ENCODE results near the gene RHD. TPM values are rescaled to one million over a fixed set of nuclear protein-coding genes. Genes with fewer than 3 reads are reported as not detected.
"Not testable (repeated sequence)": the region's sequence is repeated elsewhere in the genome, so short reads cannot be mapped to it uniquely, and the experiment has no call there.

The RHD gene
- polyA plus RNA-seq, 1 of the 3 experiments (the other 2 are of a cell fraction), result not detected

GRCh38 chr1:25257196-25257595, 15.1 kb upstream of the RHD start:
- CTCF ChIA-PET, result interaction anchor here (0.6 to 2.1 kb wide), 5 partner anchors 9 to 232 kb away, joined by 3 to 4 read pairs (median 3); partner anchors contain the start of gene RSRP1
- Histone ChIP-seq H3K27me3 (ENCODE audit: insufficient read depth) (no peaks in the 10 kb centered on the region), H3K4me2 (no peak overlapping the region), H3F3A (replicated peaks; ENCODE audit: insufficient read depth) (peaks cover 7% of the 10 kb centered on the region), H3K27ac (ENCODE audit: low read depth in 2 of 2, low read length in 1 of 2) (no peak overlapping the region), H3K9ac (no peak overlapping the region), H3K9me2 (no peaks in the 10 kb centered on the region), H3K4me1 (ENCODE audit: control insufficient read depth in 1 of 2, insufficient read depth in 2 of 2, low read depth in 1 of 2, low read length in 1 of 2) (peaks cover 0 to 8% of the 10 kb centered on the region in 2 experiments; a peak in 1 of 4 replicates), H2AFZ (ENCODE audit: low read depth) (no peak overlapping the region), H4K20me1 (ENCODE audit: insufficient read depth) (no peaks in the 10 kb centered on the region; the same call in 1 of the 2 replicates), H3K9me3 (no peaks in the 10 kb centered on the region), H3K79me2 (ENCODE audit: insufficient read depth) (peaks cover 61% of the 10 kb centered on the region), H3K4me3 (ENCODE audit: low read depth in 2 of 2, low read length in 1 of 2) (no peak overlapping the region), H3K36me3 (replicated peaks in 1 of 2; ENCODE audit: control insufficient read depth in 1 of 2, insufficient read depth in 2 of 2, low read length in 1 of 2) (no peaks in the 10 kb centered on the region)
- WGBS (ENCODE audit: low lambda C conversion rate), result 78% methylated on average over 1 of the region's 1 CpG
- no peak for DNase-seq
- POLR2A ChIA-PET, result interaction anchor here (1.8 kb wide), 1 partner anchor 10 kb away, joined by 4 read pairs; the partner anchor contains the start of gene RSRP1
- TF ChIP-seq YY1 (IDR thresholded peaks at IDR 0.05; ENCODE audit: low read depth) (no peak), RFX5 (IDR thresholded peaks at IDR 0.05; ENCODE audit: low read length) (no peak), MXI1 (IDR thresholded peaks at IDR 0.05; ENCODE audit: low read depth, low read length) (no peak), MAX (IDR thresholded peaks at IDR 0.05; ENCODE audit: low read depth) (no peak), IRF3 (IDR thresholded peaks at IDR 0.05; ENCODE audit: low read depth, low read length) (no peak), FOXJ3 (CRISPR knock-in tag; IDR thresholded peaks at IDR 0.05) (no peak), NRF1 (IDR thresholded peaks at IDR 0.05; ENCODE audit: low read depth, low read length) (no peak), EZH2phosphoT487 (IDR thresholded peaks at IDR 0.05; ENCODE audit: borderline replicate concordance, low read depth) (no peak)

DNA sequence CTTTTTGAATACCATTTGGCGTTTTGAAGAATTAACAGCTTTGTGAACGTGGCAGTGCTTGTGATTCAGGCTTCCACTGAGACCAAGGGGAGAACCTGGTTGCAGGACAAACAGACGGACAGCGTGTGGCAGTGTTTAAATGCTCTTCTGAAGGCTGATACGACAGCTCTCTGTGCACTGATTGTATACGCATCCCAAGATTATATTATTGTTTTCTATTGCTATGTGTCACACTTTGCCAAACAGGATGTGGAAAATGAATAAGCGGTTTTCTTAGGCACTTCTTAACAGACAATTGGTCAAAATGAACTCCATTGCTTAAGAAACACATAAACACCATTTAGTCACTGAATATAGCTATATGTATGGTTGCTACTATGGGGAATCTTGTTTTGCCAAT, 12.5 kb upstream of the RHD start:
- H4K20me1 ChIP-seq (ENCODE audit: insufficient read depth); H2AFZ ChIP-seq (ENCODE audit: low read depth); H3K27me3 ChIP-seq (ENCODE audit: insufficient read depth); DNase-seq; CTCF ChIA-PET; H3K4me2 ChIP-seq; H3K9ac ChIP-seq; H3K36me3 ChIP-seq (replicated peaks in 1 of 2; ENCODE audit: control insufficient read depth in 1 of 2, insufficient read depth in 2 of 2, low read length in 1 of 2); H3K9me3 ChIP-seq; POLR2A ChIA-PET; H3K4me3 ChIP-seq (ENCODE audit: low read depth in 2 of 2, low read length in 1 of 2); H3K9me2 ChIP-seq; H3F3A ChIP-seq (replicated peaks; ENCODE audit: insufficient read depth); H3K4me1 ChIP-seq (ENCODE audit: control insufficient read depth in 1 of 2, insufficient read depth in 2 of 2, low read depth in 1 of 2, low read length in 1 of 2): not testable (repeated sequence)
- WGBS (ENCODE audit: low lambda C conversion rate), result 85% methylated on average over 7 of the region's 7 CpGs
- TF ChIP-seq, protein P1, sequence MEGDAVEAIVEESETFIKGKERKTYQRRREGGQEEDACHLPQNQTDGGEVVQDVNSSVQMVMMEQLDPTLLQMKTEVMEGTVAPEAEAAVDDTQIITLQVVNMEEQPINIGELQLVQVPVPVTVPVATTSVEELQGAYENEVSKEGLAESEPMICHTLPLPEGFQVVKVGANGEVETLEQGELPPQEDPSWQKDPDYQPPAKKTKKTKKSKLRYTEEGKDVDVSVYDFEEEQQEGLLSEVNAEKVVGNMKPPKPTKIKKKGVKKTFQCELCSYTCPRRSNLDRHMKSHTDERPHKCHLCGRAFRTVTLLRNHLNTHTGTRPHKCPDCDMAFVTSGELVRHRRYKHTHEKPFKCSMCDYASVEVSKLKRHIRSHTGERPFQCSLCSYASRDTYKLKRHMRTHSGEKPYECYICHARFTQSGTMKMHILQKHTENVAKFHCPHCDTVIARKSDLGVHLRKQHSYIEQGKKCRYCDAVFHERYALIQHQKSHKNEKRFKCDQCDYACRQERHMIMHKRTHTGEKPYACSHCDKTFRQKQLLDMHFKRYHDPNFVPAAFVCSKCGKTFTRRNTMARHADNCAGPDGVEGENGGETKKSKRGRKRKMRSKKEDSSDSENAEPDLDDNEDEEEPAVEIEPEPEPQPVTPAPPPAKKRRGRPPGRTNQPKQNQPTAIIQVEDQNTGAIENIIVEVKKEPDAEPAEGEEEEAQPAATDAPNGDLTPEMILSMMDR (IDR thresholded peaks at IDR 0.05), result peak; percentile 41
- Histone ChIP-seq H3K27ac (ENCODE audit: low read depth in 2 of 2, low read length in 1 of 2) (peak overlapping the region in 1 of 2 experiments; percentile 9; a peak in 1 of 4 replicates), H3K79me2 (ENCODE audit: insufficient read depth) (peaks cover 64% of the 10 kb centered on the region)

DNA sequence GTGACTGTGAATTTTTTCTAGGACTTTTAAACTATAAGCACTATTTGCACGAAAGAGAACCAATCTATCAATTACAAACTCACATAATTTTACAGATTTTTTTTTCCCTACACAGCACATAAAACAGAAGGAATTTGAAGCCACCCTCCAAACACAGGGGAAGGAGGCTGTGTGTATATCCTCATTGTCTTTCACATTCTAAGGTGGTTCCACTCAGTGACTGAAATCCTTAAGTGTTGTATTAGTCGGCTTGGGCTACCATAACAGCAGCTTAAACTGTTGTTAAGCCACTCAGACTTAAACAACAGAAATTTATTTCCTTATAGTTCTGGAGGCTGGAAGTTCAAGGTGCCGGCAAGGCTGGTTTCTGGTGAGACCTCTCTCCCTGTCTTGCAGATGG, 12.0 kb upstream of the RHD start:
- H2AFZ ChIP-seq (ENCODE audit: low read depth); H3K4me2 ChIP-seq; H3K4me3 ChIP-seq (ENCODE audit: low read depth in 2 of 2, low read length in 1 of 2); H3K27me3 ChIP-seq (ENCODE audit: insufficient read depth); H3K36me3 ChIP-seq (replicated peaks in 1 of 2; ENCODE audit: control insufficient read depth in 1 of 2, insufficient read depth in 2 of 2, low read length in 1 of 2); DNase-seq; H3F3A ChIP-seq (replicated peaks; ENCODE audit: insufficient read depth); H3K9me2 ChIP-seq; H4K20me1 ChIP-seq (ENCODE audit: insufficient read depth); H3K9me3 ChIP-seq; CTCF ChIA-PET; POLR2A ChIA-PET; H3K9ac ChIP-seq; H3K4me1 ChIP-seq (ENCODE audit: control insufficient read depth in 1 of 2, insufficient read depth in 2 of 2, low read depth in 1 of 2, low read length in 1 of 2): not testable (repeated sequence)
- Histone ChIP-seq H3K79me2 (ENCODE audit: insufficient read depth) (peaks cover 64% of the 10 kb centered on the region), H3K27ac (ENCODE audit: low read depth in 2 of 2, low read length in 1 of 2) (peak overlapping the region in 1 of 2 experiments; percentile 9; a peak in 1 of 4 replicates)
- 93% methylated on average over 3 of the region's 3 CpGs for WGBS (ENCODE audit: low lambda C conversion rate)

- H2AFZ ChIP-seq (ENCODE audit: low read depth); CTCF ChIA-PET; POLR2A ChIA-PET; H3F3A ChIP-seq (replicated peaks; ENCODE audit: insufficient read depth); H3K9me3 ChIP-seq; H4K20me1 ChIP-seq (ENCODE audit: insufficient read depth); H3K36me3 ChIP-seq (replicated peaks in 1 of 2; ENCODE audit: control insufficient read depth in 1 of 2, insufficient read depth in 2 of 2, low read length in 1 of 2); H3K27me3 ChIP-seq (ENCODE audit: insufficient read depth); H3K27ac ChIP-seq (ENCODE audit: low read depth in 2 of 2, low read length in 1 of 2); H3K4me1 ChIP-seq (ENCODE audit: control insufficient read depth in 1 of 2, insufficient read depth in 2 of 2, low read depth in 1 of 2, low read length in 1 of 2); DNase-seq; H3K9me2 ChIP-seq: not testable (repeated sequence)
- Histone ChIP-seq H3K4me2 (peak overlapping the region; percentile 69), H3K9ac (peak overlapping the region; percentile 54; the same call in 1 of the 2 replicates), H3K79me2 (ENCODE audit: insufficient read depth) (peaks cover 21% of the 10 kb centered on the region), H3K4me3 (ENCODE audit: low read depth in 2 of 2, low read length in 1 of 2) (peak overlapping the region; percentile 47 to 58)
- 0% methylated on average over 4 of the region's 45 CpGs for WGBS (ENCODE audit: low lambda C conversion rate)
Measured at GRCh38 chr1:25266554-25267287, 5.6 kb upstream of the RHD start.

Data from SK-N-SH (cell line).